HL-60/S4 (cell line): ENCODE data around the gene TACSTD2.
"Not testable (repeated sequence)": the region's sequence is repeated elsewhere in the genome, so short reads cannot be mapped to it uniquely, and the experiment has no call there.

Source experiments
- in situ Hi-C: fragments of 300-500 bp; cut with MboI; formaldehyde crosslinking; loops from 2 replicates; pipeline ENCODE4 v1.14.3; 2022; ENCODE audit warnings: low sequenced_read_pairs

Gene TACSTD2

GRCh38 chr1:58568271-58568860 is 8.7 kb downstream of the TACSTD2 start:
- in situ Hi-C loops = no loop called here

GRCh38 chr1:58566339-58566738 is 10.7 kb downstream of the TACSTD2 start:
- in situ Hi-C loops = no loop called here

DNA sequence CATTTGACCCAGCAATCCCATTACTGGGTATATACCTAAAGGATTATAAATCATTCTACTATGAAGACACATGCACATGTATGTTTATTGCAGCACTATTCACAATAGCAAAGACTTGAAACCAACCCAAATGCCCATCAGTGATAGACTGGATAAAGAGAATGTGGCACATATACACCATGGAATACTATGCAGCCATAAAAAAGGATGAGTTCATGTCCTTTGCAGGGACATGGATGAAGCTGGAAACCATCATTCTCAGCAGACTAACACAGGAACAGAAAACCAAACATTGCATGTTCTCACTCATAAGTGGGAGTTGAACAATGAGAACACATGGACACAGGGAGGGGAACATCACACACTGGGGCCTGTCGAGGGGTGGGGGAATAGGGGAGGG is 13.3 kb downstream of the TACSTD2 start:
- in situ Hi-C loops = not testable (repeated sequence)

DNA sequence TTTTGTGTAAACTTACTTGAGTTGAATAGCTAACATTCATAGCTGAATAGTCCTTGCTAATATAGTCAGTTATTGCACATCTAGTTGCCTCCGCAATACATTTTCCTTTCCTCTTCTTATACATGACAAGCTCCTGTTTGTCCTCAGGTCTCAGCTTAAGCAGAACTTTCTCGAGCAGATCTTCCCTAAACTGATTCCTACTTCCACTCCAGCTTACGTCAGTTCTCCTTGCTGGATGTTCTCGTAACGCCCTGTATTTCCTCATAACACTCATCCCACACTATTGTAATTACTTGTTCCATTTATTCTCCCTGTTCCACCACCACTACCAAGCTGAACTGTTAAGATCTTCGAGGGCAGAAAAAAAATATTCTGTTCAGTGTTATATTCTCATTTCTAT is 15.4 kb downstream of the TACSTD2 start:
- in situ Hi-C loops = no loop called here

GRCh38 chr1:58555393-58555792 is 21.7 kb downstream of the TACSTD2 start:
- in situ Hi-C loops = no loop called here

GRCh38 chr1:58551186-58552140 is 25.6 kb downstream of the TACSTD2 start:
- in situ Hi-C loops = no loop called here

GRCh38 chr1:58549291-58549690 is 27.8 kb downstream of the TACSTD2 start:
- in situ Hi-C loops = not testable (repeated sequence)

DNA sequence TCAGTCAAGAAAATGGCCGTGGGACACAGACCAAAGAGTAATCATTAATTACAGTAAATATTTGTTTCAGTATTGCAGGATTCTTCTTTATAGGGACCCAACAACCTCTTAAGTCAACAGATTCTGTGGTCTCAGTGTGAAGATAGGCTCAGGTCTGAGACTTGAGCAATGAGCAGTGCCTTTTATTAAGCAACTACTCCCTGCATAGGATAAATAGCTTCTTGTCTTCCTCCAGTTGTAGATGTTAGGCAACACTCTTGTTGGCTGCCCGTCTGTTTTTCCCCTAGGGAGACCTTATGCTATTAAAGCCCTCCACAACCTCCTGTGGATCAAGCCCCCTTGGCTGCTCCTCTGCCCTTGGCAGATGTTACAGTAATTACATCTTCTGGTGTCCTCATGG is 28.7 kb downstream of the TACSTD2 start:
- in situ Hi-C loops = no loop called here

DNA sequence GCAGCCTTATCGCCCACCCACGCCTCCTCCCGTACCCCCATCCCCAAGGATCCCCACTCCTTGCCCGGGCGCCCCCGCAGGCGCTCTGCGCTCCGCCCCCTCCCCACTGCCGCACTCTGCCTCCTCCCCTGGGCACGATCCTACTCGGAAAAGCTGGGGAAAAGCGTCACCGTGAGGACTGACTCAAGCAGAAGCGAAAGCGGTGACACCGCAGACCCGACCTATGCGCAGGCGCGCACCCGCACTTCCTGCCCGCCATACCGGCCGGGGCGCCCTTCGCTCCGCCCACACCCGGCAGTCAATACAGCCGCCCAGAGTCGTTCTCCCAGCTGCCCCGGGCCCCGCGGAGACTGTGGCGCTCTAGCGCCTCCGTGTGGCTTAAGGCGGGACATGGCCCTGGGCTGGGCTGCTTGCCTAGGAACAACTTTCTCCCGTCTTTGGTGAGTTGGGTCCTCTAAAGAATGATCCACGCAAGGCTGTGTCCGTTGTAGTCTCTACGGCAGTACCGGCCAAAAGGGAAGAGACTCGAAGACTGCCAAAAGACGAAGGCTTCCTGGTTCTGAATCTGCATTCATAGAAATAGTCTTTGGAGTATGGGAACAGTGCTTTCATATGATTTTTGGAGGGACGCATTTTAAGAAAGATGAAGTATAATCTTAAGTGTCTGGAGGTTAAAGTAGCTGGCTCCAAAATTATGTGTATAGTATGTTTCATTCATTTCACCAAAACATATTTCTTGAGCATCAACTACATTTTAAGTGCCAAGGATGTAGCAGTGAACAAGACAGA is 30.3 kb downstream of the TACSTD2 start, which contains the start of gene OMA1:
Gene OMA1 (minus strand): TSS at position 207 of the 789 bp plus-strand sequence. CDS start 7,432 bp downstream, outside the sequence.
- in situ Hi-C loops = no loop called here

- in situ Hi-C loops = no loop called here
Measured at GRCh38 chr1:58545591-58546519, 31.2 kb downstream of the TACSTD2 start.

DNA sequence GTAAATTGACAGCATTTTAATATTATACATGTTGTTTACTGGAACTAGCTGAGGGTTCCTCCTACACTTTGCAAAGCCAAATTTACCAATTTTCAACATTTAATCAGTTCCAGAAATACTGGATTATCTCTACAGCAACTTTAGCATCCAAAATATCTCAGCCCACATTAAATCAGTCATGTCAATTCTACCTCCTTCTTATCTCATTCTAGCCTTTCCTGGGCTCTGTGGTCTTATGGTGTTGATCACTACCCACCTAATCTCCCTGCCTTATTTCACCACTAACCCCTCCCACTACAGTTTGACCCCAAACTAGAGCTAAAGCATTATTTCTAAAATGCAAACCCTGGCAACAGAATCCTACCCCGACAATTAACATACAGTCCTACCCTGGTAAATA is 33.8 kb downstream of the TACSTD2 start:
- in situ Hi-C loops = no loop called here

DNA sequence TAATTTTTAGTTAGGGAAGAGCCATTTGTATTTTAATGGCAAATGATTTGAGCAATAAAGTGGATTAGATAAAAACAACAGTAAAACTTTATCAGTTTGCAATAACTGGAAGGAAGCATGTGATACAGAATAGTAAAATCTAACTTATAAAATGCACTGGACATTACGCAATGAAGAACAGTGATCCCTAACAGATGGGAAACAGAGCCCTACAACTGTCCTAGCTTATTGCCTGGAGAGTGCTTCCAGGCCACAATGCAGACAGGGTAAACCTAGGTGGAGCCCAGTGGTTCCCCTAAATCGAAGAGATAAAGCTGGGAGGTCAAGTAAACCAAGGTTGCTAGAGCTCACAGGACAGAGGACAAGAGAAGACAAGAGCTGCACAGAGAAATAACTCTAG is 37.5 kb downstream of the TACSTD2 start:
- in situ Hi-C loops = no loop called here

GRCh38 chr1:58538821-58539220 is 38.2 kb downstream of the TACSTD2 start:
- in situ Hi-C loops = no loop called here

DNA sequence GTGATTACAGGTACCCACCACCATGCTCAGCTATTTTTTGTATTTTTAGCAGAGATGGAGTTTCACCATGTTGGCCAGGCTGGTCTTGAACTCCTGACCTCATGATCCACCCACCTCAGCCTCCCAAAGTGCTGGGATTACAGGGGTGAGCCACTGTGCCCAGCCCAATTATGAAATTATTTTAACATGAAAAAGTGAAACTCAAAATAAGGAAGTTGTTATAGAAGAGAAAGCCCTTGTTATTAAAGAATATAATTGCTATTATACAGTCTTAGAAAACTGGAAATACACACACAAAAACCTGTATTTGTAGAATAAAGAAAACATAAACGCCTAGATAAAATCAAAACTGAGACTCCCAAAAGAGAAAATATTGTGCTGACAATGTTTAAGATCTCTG is 45.2 kb downstream of the TACSTD2 start:
- in situ Hi-C loops = not testable (repeated sequence)

GRCh38 chr1:58529284-58529683 is 47.8 kb downstream of the TACSTD2 start:
- in situ Hi-C loops = no loop called here

GRCh38 chr1:58528518-58528917 is 48.5 kb downstream of the TACSTD2 start:
- in situ Hi-C loops = no loop called here
